ENCODE results near the gene SLU7. TPM values are rescaled to one million over a fixed set of nuclear protein-coding genes. Genes with fewer than 3 reads are reported as not detected.

The SLU7 gene
- total RNA-seq, 2 experiments from 2014 or later = 32.2 to 46.2 TPM

GRCh38 chr5:160419458-160420330 is 813 bp upstream of the SLU7 start:
- peaks cover 25% of the 10 kb centered on the region for H4K20me1 ChIP-seq (ENCODE audit: insufficient read depth, low read length)
- peak overlapping the region; percentile 98 for H3K27ac ChIP-seq (ENCODE audit: low read depth, low read length, poor library complexity, severe bottlenecking)
- DNase-seq (ENCODE audit: low spot score) = no peak
- TF ChIP-seq EZH2phosphoT487 (IDR thresholded peaks at IDR 0.05; ENCODE audit: borderline replicate concordance, low read depth, low read length) (no peak), CTCF (conservative IDR thresholded peaks at IDR 0.05; ENCODE audit: low read length) (no peak)
- H3K36me3 ChIP-seq (ENCODE audit: insufficient read depth, low read length) = peaks cover 30% of the 10 kb centered on the region
- peak overlapping the region; percentile 91 for H2AFZ ChIP-seq (ENCODE audit: low read length)
- BruUV-seq (replicated peaks) = no TSS peak
- H3K4me1 ChIP-seq (ENCODE audit: insufficient read depth, low read length, poor library complexity, severe bottlenecking) = peaks cover 43% of the 10 kb centered on the region
- CTCF ChIA-PET (ENCODE audit: unreplicated experiment) = no interaction called here
- peak overlapping the region; percentile 88 for H3K4me3 ChIP-seq (ENCODE audit: low read depth, low read length, poor library complexity, severe bottlenecking)
- H3K4me2 ChIP-seq (ENCODE audit: low read length) = peak overlapping the region; percentile 99
- no peaks in the 10 kb centered on the region for H3K9me3 ChIP-seq (ENCODE audit: low read length)
- intact Hi-C loops (cut with micrococcal nuclease; ENCODE audit: unreplicated experiment) = loop anchor here (2.0 to 10.0 kb wide), 2 partner anchors 21 to 715 kb away; no protein-coding TSS in a partner anchor
- H3K9me2 ChIP-seq (ENCODE audit: insufficient read depth, low read length) = no peaks in the 10 kb centered on the region
- H3K79me2 ChIP-seq (ENCODE audit: insufficient read depth, low read depth, low read length) = peaks cover 73% of the 10 kb centered on the region
- POLR2A ChIA-PET = interaction anchor here (0.5 to 3.0 kb wide), 26 partner anchors 8 to 1051 kb away, joined by 3 to 26 read pairs (median 4); partner anchors contain the start of gene FAM200C

GRCh38 chr5:160399402-160400353 is 19.2 kb downstream of the SLU7 start, which contains the start of gene FAM200C:
TSS of gene FAM200C (minus strand) at chr5:160400054. CDS start at chr5:160395490, 4,564 bp downstream.
- peak; percentile 84 for DNase-seq (ENCODE audit: low spot score)
- intact Hi-C loops (cut with micrococcal nuclease; ENCODE audit: unreplicated experiment) = loop anchor here (2.0 kb wide), 1 partner anchor 19 kb away; the partner anchor contains the start of gene SLU7
- H3K4me2 ChIP-seq (ENCODE audit: low read length) = peak within 1 kb of the TSS; percentile 86
- peak within 1 kb of the TSS; percentile 21 for H3K27ac ChIP-seq (ENCODE audit: low read depth, low read length, poor library complexity, severe bottlenecking)
- peaks cover 35% of the 10 kb centered on the region for H3K36me3 ChIP-seq (ENCODE audit: insufficient read depth, low read length)
- ChIA-PET POLR2A (interaction anchor here (0.7 to 2.1 kb wide), 8 partner anchors 11 to 31 kb away, joined by 3 to 11 read pairs (median 6); partner anchors contain the start of genes PTTG1 and SLU7), CTCF (ENCODE audit: unreplicated experiment) (interaction anchor here (0.6 to 1.3 kb wide), 4 partner anchors 18 to 372 kb away, joined by 3 to 4 read pairs (median 3); no protein-coding TSS in a partner anchor)
- TF ChIP-seq CTCF (conservative IDR thresholded peaks at IDR 0.05; ENCODE audit: low read length) (no peak), EZH2phosphoT487 (IDR thresholded peaks at IDR 0.05; ENCODE audit: borderline replicate concordance, low read depth, low read length) (no peak)
- H3K9me3 ChIP-seq (ENCODE audit: low read length) = no peaks in the 10 kb centered on the region
- H2AFZ ChIP-seq (ENCODE audit: low read length) = peak within 1 kb of the TSS; percentile 97
- H3K4me3 ChIP-seq (ENCODE audit: low read depth, low read length, poor library complexity, severe bottlenecking) = peak within 1 kb of the TSS; percentile 90
- peaks cover 9% of the 10 kb centered on the region for H3K4me1 ChIP-seq (ENCODE audit: insufficient read depth, low read length, poor library complexity, severe bottlenecking)
- peaks cover 8% of the 10 kb centered on the region; the same call in 1 of the 2 replicates for H3K79me2 ChIP-seq (ENCODE audit: insufficient read depth, low read depth, low read length)
- BruUV-seq (replicated peaks) = no TSS peak
- no peaks in the 10 kb centered on the region for H3K9me2 ChIP-seq (ENCODE audit: insufficient read depth, low read length)
- H4K20me1 ChIP-seq (ENCODE audit: insufficient read depth, low read length) = no peaks in the 10 kb centered on the region

All from OCI-LY7 (cell line).